Thymus (tissue), 11 donors: Measurements from ENCODE around the gene SH3BP5. TPM values are rescaled to one million over a fixed set of nuclear protein-coding genes. Genes with fewer than 3 reads are reported as not detected.

Source experiments
- DNase-seq, 9 donors: peaks; one replicate each; pipeline ENCODE4 v3.0.0-alpha.2; 2013; ENCODE audit warnings: low spot score in 9 of 9, low read depth in 6 of 9, missing footprints in 1 of 9
- H3K27ac ChIP-seq, 2 donors: one replicate each; pipeline ENCODE4 v1.5.1; 2013; ENCODE audit warnings: control low read depth in 1 of 2, low read depth in 1 of 2, low read length in 1 of 2, mild to moderate bottlenecking in 1 of 2, moderate library complexity in 1 of 2
- H3K27me3 ChIP-seq, 2 donors: one replicate each; pipeline ENCODE4 v1.5.1; 2013; ENCODE audit warnings: low read length in 1 of 2; ENCODE audit not compliant: control insufficient read depth in 2 of 2, insufficient read depth in 1 of 2
- H3K36me3 ChIP-seq, 2 donors: one replicate each; pipeline ENCODE4 v1.5.1; 2013; ENCODE audit warnings: low read length in 1 of 2, mild to moderate bottlenecking in 1 of 2, moderate library complexity in 1 of 2; ENCODE audit not compliant: control insufficient read depth in 2 of 2, insufficient read depth in 2 of 2
- H3K4me1 ChIP-seq, 2 donors: one replicate each; pipeline ENCODE4 v1.5.1; 2013; ENCODE audit warnings: low read length in 2 of 2; ENCODE audit not compliant: control insufficient read depth in 2 of 2, insufficient read depth in 2 of 2
- H3K4me3 ChIP-seq, 2 donors: one replicate each; pipeline ENCODE4 v1.5.1; 2013; ENCODE audit warnings: low read length in 2 of 2, control low read depth in 1 of 2, mild to moderate bottlenecking in 1 of 2
- H3K9me3 ChIP-seq, 2 donors: one replicate each; pipeline ENCODE4 v1.5.1; 2013; ENCODE audit warnings: low read length in 1 of 2, mild to moderate bottlenecking in 1 of 2; ENCODE audit not compliant: control insufficient read depth in 2 of 2, insufficient read depth in 1 of 2
- WGBS: extraction: QIAGEN DNeasy Blood & Tissue Kit; methylation state at CpG from one replicate; pipeline ENCODE4 v1.1.7; 2013; 5-methylcytosine and 5-hydroxymethylcytosine counted together
- polyA plus RNA-seq: library from polyadenylated mRNA; stranded (reverse); fragments of 200-250 nt; gene quantifications from one replicate; pipeline ENCODE4 v1.2.3, GENCODE V29; 2013
- total RNA-seq: library from RNA; stranded (reverse); fragments of 120-200 nt; gene quantifications from one replicate; pipeline ENCODE4 v1.2.4, GENCODE V29; 2013
- donor health status: healthy.

SH3BP5 gene
- total and polyA plus RNA-seq, 2 donors = 29.1 to 64.3 TPM

DNA sequence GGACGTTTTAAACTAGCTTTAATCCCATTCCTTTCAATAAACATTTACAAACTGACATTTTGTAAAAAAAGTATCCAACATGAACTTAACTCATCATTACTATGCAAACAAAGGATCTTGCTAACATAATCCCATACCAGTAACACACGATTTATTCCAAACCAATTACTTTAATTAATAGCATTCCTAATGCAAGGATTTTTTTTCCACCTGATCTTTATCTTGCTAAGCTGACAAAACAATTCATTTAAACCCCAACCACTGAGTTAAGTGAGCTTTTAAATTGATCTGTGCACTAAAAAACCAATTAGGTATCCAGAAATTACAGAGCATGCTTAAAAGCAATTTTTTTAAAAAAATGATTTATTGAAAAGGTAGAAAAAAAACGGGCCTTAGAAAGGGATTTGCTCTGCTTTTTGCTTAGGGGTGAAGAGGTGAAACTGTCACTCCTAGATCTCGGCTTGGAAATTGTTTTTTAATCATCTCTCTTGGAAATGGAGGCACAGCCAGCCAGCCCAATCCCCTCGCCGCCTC, 1.2 kb downstream of the SH3BP5 start:
- 28% methylated on average over 6 of the region's 6 CpGs for WGBS
- Histone ChIP-seq H3K4me3 (peak overlapping the region; percentile 69 to 73), H3K27me3 (peaks cover 2 to 15% of the 10 kb centered on the region in 2 donors), H3K27ac (no peak overlapping the region), H3K36me3 (peaks cover 0 to 3% of the 10 kb centered on the region in 2 donors), H3K9me3 (no peaks in the 10 kb centered on the region), H3K4me1 (peaks cover 34 to 64% of the 10 kb centered on the region in 2 donors)
- no peak for DNase-seq

DNA sequence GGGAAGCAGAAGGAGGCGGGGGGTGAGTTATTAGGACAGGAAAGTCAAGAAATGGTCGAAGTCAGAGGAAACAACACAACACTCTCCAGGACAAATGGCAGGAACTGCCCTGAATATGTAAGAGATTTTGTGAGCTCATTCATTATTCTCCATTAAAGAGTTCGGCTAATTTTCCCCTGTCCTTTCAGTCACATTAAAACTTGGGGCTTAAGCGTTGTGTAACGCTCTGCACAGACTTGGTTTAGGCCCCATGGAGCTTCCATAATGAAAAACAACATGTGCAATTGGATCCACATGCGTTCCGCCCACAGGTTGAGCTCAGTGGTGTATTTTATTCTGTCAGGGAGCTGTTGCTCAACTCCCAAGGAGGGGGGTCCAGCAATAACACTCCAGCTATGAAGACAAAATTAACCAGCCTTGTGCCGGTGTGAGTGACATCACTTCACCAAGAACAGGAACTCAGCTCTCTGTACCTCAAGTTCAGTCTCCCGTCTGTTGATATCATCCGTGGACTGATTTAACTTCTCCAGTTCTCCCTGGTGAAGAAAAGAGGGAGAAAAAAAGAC, 2.3 kb downstream of the SH3BP5 start:
- 78% methylated on average over 10 of the region's 10 CpGs for WGBS
- Histone ChIP-seq H3K36me3 (peaks cover 0 to 3% of the 10 kb centered on the region in 2 donors), H3K27me3 (peaks cover 2 to 15% of the 10 kb centered on the region in 2 donors), H3K9me3 (no peaks in the 10 kb centered on the region), H3K27ac (peak overlapping the region in 1 of 2 donors; percentile 55), H3K4me1 (peaks cover 42 to 74% of the 10 kb centered on the region in 2 donors), H3K4me3 (no peak overlapping the region)
- DNase-seq = no peak

DNA sequence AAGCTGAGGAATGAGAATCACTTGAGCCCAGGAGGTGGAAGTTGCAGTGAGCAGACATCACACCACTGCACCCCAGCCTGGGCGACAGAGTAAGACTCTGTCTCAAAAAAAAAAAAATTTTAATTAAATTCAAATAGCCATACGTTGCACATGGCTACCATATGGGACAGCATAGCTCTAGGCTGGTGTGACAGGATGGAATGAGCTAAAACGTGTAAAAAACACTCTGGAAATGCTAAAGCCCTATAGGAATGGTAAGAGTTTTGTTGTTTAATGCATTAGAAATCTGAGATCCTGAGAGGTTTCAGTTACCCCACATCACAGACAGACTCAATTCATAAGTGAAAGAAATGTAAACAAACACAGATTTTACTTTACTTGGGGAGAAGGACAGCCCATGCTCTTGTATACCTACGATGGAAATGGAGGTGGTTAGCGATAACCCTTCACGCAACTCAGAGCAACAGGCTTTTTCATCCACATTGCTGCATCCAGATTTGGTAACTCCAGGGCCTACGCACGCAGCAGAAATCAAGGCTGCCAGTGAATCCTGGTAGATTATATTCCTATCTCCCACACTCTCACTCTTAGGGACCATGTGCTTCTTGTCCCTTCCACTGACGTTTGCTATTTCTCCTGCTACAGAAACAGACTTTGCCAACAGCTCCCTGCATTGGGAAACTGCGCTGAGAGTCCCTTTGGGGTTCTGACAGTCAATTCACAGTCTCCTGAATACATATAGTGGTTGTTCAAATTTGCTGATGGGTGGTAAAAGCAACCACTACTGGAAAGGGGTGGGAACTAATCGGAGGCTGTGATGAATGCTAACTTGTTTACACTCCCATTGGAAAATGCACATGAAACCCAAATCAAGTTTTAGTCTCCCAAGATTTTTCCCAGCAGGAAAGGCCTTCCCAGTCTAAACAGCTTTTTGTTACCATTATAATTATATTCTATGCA, 3.1 kb downstream of the SH3BP5 start:
- DNase-seq = no peak
- Histone ChIP-seq H3K4me3 (no peak overlapping the region), H3K9me3 (no peaks in the 10 kb centered on the region), H3K4me1 (peaks cover 48 to 82% of the 10 kb centered on the region in 2 donors), H3K36me3 (peaks cover 0 to 3% of the 10 kb centered on the region in 2 donors), H3K27ac (peak overlapping the region in 1 of 2 donors; percentile 86), H3K27me3 (peaks cover 2 to 15% of the 10 kb centered on the region in 2 donors)
- 90% methylated on average over 11 of the region's 11 CpGs for WGBS

DNA sequence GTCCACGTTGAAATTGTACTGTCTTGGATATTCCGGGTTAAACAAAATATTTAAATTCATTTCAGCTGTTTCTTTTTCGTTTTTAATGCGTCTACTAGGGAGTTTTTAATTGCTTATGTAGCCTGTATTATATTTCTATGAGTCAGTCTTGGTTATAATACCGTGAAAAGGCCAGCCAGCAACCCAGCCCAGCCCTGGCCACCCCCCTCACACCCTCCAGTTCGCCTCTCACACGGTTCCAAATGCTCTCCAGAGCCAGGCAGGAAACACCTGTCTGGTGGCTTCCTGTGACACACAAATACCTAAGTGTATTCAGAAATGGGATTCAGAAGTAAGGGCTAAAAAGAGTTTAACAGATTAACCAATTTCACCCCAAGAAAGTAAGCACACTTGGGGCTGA, 4.4 kb downstream of the SH3BP5 start:
- no peak overlapping the region for H3K4me3 ChIP-seq
- peak overlapping the region; percentile 68 to 86 for H3K27ac ChIP-seq
- WGBS = 3% methylated on average over 7 of the region's 7 CpGs
- no peaks in the 10 kb centered on the region for H3K9me3 ChIP-seq
- peaks cover 2 to 12% of the 10 kb centered on the region in 2 donors for H3K27me3 ChIP-seq
- H3K4me1 ChIP-seq = peaks cover 55 to 86% of the 10 kb centered on the region in 2 donors
- H3K36me3 ChIP-seq = peaks cover 0 to 3% of the 10 kb centered on the region in 2 donors
- DNase-seq = peak in 3 of 9 donors; percentile 69 to 87 (median 73)

DNA sequence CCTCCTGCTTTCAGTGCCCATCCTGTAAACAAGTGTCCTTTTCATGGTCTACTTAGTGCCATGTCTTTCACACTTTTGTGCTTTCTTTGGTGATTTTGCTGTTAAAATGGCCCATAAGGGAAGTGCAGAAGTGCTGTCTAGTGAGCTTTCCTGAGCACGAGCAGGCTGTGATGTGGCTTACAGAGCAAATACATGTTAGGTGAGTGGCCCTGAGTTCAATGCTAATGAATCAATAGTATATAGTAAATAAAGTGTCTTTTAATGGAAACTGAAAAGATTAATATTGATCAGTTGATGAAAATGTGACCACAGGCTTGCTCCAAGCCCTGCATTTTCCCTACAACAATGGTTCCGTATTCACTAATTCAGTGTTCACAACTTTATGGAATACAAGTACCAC, 5.7 kb downstream of the SH3BP5 start:
- Histone ChIP-seq H3K27me3 (peaks cover under 1 to 3% of the 10 kb centered on the region in 2 donors), H3K9me3 (no peaks in the 10 kb centered on the region), H3K4me1 (peaks cover 51 to 79% of the 10 kb centered on the region in 2 donors), H3K4me3 (no peak overlapping the region), H3K27ac (peak overlapping the region; percentile 32 to 36), H3K36me3 (peaks cover 0 to 3% of the 10 kb centered on the region in 2 donors)
- WGBS = 61% methylated on average over 2 of the region's 2 CpGs
- DNase-seq = no peak

DNA sequence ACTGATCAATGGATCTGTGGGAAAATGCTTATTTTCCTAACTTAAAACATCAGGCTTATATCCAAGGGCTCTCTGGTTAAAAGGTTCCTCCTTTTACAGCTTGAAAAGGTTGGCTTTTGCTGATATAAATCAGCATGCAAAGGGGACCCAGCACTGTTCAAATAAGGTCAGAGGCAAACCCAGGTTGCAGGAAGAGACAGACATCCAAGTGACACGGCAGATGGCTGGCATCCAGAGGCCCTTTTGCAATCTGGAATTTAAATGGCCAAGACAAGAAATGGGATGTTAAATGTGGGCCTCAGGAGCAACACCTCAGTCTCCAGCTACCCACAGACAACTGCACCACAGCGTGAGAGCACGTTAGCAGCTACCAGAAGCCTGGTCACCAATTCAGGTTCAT, 6.3 kb downstream of the SH3BP5 start:
- H3K27ac ChIP-seq = peak overlapping the region in 1 of 2 donors; percentile 53
- no peak overlapping the region for H3K4me3 ChIP-seq
- no peaks in the 10 kb centered on the region for H3K9me3 ChIP-seq
- H3K36me3 ChIP-seq = peaks cover 0 to 3% of the 10 kb centered on the region in 2 donors
- 62% methylated on average over 3 of the region's 3 CpGs for whole genome bisulfite sequencing
- H3K27me3 ChIP-seq = no peaks in the 10 kb centered on the region
- peak in 1 of 9 donors; percentile 38 for DNase-seq
- peaks cover 47 to 76% of the 10 kb centered on the region in 2 donors for H3K4me1 ChIP-seq

DNA sequence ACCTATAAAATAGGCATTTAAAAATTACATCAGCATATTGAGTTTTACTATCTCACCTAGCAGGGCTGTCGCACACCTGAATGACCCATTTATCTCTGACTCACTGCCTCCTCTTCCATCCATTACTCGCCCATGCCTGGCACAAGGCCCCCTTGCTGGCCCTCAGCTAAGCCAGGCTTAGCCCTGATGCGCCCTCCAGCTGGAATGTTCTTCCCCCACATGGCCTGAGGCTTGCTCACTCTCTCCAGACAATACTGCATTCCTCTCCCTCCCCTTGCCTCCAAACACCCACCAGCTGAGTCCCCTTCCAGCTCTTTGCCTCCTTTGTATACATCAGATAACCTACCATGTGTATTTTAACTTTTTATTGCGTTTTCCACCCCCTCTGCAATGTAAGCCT, 7.2 kb downstream of the SH3BP5 start:
- peaks cover 53 to 79% of the 10 kb centered on the region in 2 donors for H3K4me1 ChIP-seq

DNA sequence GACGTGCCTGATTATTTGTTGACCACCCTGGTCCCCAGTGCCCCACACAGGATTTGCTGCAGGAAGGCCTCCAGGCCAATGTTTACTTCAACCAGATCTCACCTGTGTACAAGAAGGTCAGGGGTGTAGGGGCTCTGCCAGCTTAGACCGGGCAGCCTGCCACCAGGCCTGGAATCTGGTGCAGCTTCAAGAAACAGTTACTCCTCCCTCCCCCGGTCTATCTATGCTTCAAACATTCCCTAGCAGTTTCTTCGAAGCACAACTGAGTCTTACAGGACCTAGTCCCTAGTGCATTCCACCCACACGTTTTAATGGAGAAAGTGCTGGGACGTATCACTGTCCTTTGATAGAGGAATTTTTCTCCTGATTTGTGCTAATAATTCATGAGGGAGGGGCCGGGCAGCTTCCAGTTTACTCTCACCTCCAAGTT, 8.0 kb downstream of the SH3BP5 start:
- no peaks in the 10 kb centered on the region for H3K9me3 ChIP-seq
- H3K4me3 ChIP-seq = no peak overlapping the region
- no peak overlapping the region for H3K27ac ChIP-seq
- no peak for DNase-seq
- WGBS = 93% methylated on average over 7 of the region's 7 CpGs
- H3K36me3 ChIP-seq = peaks cover 0 to 3% of the 10 kb centered on the region in 2 donors
- H3K27me3 ChIP-seq = no peaks in the 10 kb centered on the region
- H3K4me1 ChIP-seq = peaks cover 56 to 76% of the 10 kb centered on the region in 2 donors

More for the DNA sequence above, 7.2 kb downstream of the SH3BP5 start:
- Histone ChIP-seq H3K9me3 (no peaks in the 10 kb centered on the region), H3K27me3 (no peaks in the 10 kb centered on the region), H3K4me3 (no peak overlapping the region), H3K27ac (no peak overlapping the region), H3K36me3 (peaks cover 0 to 3% of the 10 kb centered on the region in 2 donors)
- WGBS = 93% methylated on average over 4 of the region's 4 CpGs
- DNase-seq = no peak

DNA sequence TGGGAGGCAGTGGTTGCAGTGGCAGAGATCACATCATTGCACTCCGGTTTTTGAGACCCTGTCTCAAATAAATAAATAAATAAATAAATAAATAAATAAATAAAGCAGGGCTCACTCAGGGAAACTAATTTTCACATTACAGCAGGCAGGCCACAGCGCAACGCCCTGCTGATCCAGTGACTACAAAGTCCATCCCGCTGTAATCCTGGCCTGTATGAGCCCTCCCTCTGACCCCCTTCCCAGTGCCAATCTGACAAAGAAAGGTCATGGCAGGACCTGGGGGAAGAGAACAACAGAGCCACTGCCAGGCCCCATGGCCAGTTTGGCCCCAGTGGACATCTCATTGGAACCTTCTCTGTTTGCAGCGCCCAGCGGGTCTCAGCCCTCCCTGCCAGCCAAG, 9.3 kb downstream of the SH3BP5 start:
- Histone ChIP-seq H3K36me3 (no peaks in the 10 kb centered on the region), H3K4me3 (no peak overlapping the region), H3K27ac (no peak overlapping the region), H3K27me3 (no peaks in the 10 kb centered on the region), H3K9me3 (no peaks in the 10 kb centered on the region), H3K4me1 (peaks cover 51 to 67% of the 10 kb centered on the region in 2 donors)
- no peak for DNase-seq
- WGBS = 97% methylated on average over 6 of the region's 6 CpGs
